GM18511 (cell line): ENCODE measurements around the gene TAF1C.

Experiments
- ATAC-seq: cut with Tn5 transposase; IDR thresholded peaks from one replicate; pipeline ENCODE4 v1.9.1; 2021; ENCODE audit warnings: mild to moderate bottlenecking, moderate library complexity; ENCODE audit not compliant: unreplicated experiment

The TAF1C gene

GRCh38 chr16:84136331-84137125, 50.3 kb downstream of the TAF1C start:
- ATAC-seq: no peak

- ATAC-seq: no peak
Measured at GRCh38 chr16:84132527-84133285, 54.2 kb downstream of the TAF1C start.

- ATAC-seq: no peak
Measured at GRCh38 chr16:84131117-84131516, 55.7 kb downstream of the TAF1C start.
